ENCODE data around the gene STAMBPL1.

Gene STAMBPL1

GRCh38 chr10:88890681-88891381, 10.8 kb downstream of the STAMBPL1 start:
- Histone ChIP-seq H3K27me3 (ENCODE audit: control insufficient read depth, low read length) (no peaks in the 10 kb centered on the region), H3K79me2 (ENCODE audit: control insufficient read depth, low read length) (peaks cover 59% of the 10 kb centered on the region), H3K36me3 (ENCODE audit: control insufficient read depth, low read length) (0 out of 2 replicates have a peak, but pooled peaks cover 6% of the 10 kb centered on the region), H3K4me2 (ENCODE audit: low read length) (no peak overlapping the region), H4K20me1 (ENCODE audit: control insufficient read depth, insufficient read depth, low read depth, low read length) (no peaks in the 10 kb centered on the region), H3K9me3 (ENCODE audit: control insufficient read depth, insufficient read depth, low read length) (no peaks in the 10 kb centered on the region), H3K4me3 (ENCODE audit: low read length) (no peak overlapping the region), H3K4me1 (ENCODE audit: control insufficient read depth, low read length) (peaks cover 62% of the 10 kb centered on the region), H3K9me2 (replicated peaks; ENCODE audit: control insufficient read depth, low read length) (no peaks in the 10 kb centered on the region), H3F3A (ENCODE audit: control insufficient read depth, insufficient read depth) (no peaks in the 10 kb centered on the region), H3K27ac (ENCODE audit: low read depth, low read length) (no peak overlapping the region)
- TF ChIP-seq EZH2phosphoT487 (IDR thresholded peaks at IDR 0.05; ENCODE audit: borderline replicate concordance, low read length) = no peak
- TF ChIP-seq CTCF (IDR thresholded peaks at IDR 0.05; ENCODE audit: low read depth, low read length, poor library complexity, severe bottlenecking) = no peak

GRCh38 chr10:88892222-88892967, 12.3 kb downstream of the STAMBPL1 start:
- Histone ChIP-seq H3K4me1 (ENCODE audit: control insufficient read depth, low read length) (peaks cover 56% of the 10 kb centered on the region), H3K9me2 (replicated peaks; ENCODE audit: control insufficient read depth, low read length) (no peaks in the 10 kb centered on the region), H3K4me2 (ENCODE audit: low read length) (no peak overlapping the region), H3K27me3 (ENCODE audit: control insufficient read depth, low read length) (no peaks in the 10 kb centered on the region), H3K9me3 (ENCODE audit: control insufficient read depth, insufficient read depth, low read length) (no peaks in the 10 kb centered on the region), H4K20me1 (ENCODE audit: control insufficient read depth, insufficient read depth, low read depth, low read length) (no peaks in the 10 kb centered on the region), H3K4me3 (ENCODE audit: low read length) (no peak overlapping the region), H3K79me2 (ENCODE audit: control insufficient read depth, low read length) (peaks cover 46% of the 10 kb centered on the region), H3K27ac (ENCODE audit: low read depth, low read length) (no peak overlapping the region), H3K36me3 (ENCODE audit: control insufficient read depth, low read length) (0 out of 2 replicates have a peak, but pooled peaks cover 6% of the 10 kb centered on the region), H3F3A (ENCODE audit: control insufficient read depth, insufficient read depth) (no peaks in the 10 kb centered on the region)
- TF ChIP-seq CTCF (IDR thresholded peaks at IDR 0.05; ENCODE audit: low read depth, low read length, poor library complexity, severe bottlenecking) = no peak
- TF ChIP-seq EZH2phosphoT487 (IDR thresholded peaks at IDR 0.05; ENCODE audit: borderline replicate concordance, low read length) = no peak

- H3K27me3 ChIP-seq (ENCODE audit: control insufficient read depth, low read length) = no peaks in the 10 kb centered on the region
- H3K4me2 ChIP-seq (ENCODE audit: low read length) = no peak overlapping the region
- TF ChIP-seq CTCF (IDR thresholded peaks at IDR 0.05; ENCODE audit: low read depth, low read length, poor library complexity, severe bottlenecking) = no peak
- H3K79me2 ChIP-seq (ENCODE audit: control insufficient read depth, low read length) = peaks cover 35% of the 10 kb centered on the region
- no peaks in the 10 kb centered on the region for H4K20me1 ChIP-seq (ENCODE audit: control insufficient read depth, insufficient read depth, low read depth, low read length)
- H3K36me3 ChIP-seq (ENCODE audit: control insufficient read depth, low read length) = 0 out of 2 replicates have a peak, but pooled peaks cover 6% of the 10 kb centered on the region
- no peak overlapping the region for H3K4me3 ChIP-seq (ENCODE audit: low read length)
- no peaks in the 10 kb centered on the region for H3K9me2 ChIP-seq (replicated peaks; ENCODE audit: control insufficient read depth, low read length)
- H3K27ac ChIP-seq (ENCODE audit: low read depth, low read length) = no peak overlapping the region
- H3F3A ChIP-seq (ENCODE audit: control insufficient read depth, insufficient read depth) = no peaks in the 10 kb centered on the region
- peaks cover 44% of the 10 kb centered on the region for H3K4me1 ChIP-seq (ENCODE audit: control insufficient read depth, low read length)
- H3K9me3 ChIP-seq (ENCODE audit: control insufficient read depth, insufficient read depth, low read length) = no peaks in the 10 kb centered on the region
Observed at GRCh38 chr10:88893611-88894010, 13.6 kb downstream of the STAMBPL1 start.
